Measurements from ENCODE around the gene ZFC3H1.

ZFC3H1 gene

DNA sequence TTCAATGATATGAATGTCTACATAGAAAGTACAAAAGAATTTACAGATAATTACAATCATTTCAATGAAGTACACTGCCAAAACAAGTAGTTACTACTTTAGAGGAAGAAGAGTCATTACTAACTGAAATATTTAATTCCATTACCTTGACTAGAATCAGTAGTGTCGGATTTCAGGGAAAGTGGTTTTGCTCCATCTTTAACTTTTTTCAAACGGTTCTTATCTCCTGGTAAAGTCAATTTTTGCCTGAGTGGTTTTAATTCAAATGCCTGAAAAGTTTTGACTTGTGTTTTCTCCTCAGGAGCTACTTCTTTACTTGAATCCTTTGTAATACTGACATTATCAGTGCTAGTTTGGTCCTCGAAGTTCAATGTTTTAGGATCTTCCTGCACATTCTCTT lies 6.9 kb downstream of the ZFC3H1 start:
- H2AFZ ChIP-seq (ENCODE audit: low read length) = no peak overlapping the region
- H3K4me3 ChIP-seq (ENCODE audit: low read length, poor library complexity, severe bottlenecking) = peak overlapping the region; percentile 54
- H3K27me3 ChIP-seq (ENCODE audit: insufficient read depth, low read length, poor library complexity, severe bottlenecking) = no peaks in the 10 kb centered on the region
- no peaks in the 10 kb centered on the region; the same call in 1 of the 2 replicates for H3F3A ChIP-seq (ENCODE audit: low read depth)
- H3K9ac ChIP-seq (ENCODE audit: low read depth, low read length, poor library complexity, severe bottlenecking) = peak overlapping the region; percentile 31
- no peaks in the 10 kb centered on the region for H3K9me2 ChIP-seq (replicated peaks; ENCODE audit: low read depth, low read length)
- H3K4me1 ChIP-seq (ENCODE audit: insufficient read depth, low read length, poor library complexity, severe bottlenecking) = peaks cover 42% of the 10 kb centered on the region
- peaks cover 16% of the 10 kb centered on the region for H3K36me3 ChIP-seq (ENCODE audit: insufficient read depth, low read length)
- H3K79me2 ChIP-seq (ENCODE audit: insufficient read depth, low read length) = peaks cover 81% of the 10 kb centered on the region
- TF ChIP-seq EZH2phosphoT487 (IDR thresholded peaks at IDR 0.05; ENCODE audit: borderline replicate concordance) = no peak
- TF ChIP-seq, protein P1, sequence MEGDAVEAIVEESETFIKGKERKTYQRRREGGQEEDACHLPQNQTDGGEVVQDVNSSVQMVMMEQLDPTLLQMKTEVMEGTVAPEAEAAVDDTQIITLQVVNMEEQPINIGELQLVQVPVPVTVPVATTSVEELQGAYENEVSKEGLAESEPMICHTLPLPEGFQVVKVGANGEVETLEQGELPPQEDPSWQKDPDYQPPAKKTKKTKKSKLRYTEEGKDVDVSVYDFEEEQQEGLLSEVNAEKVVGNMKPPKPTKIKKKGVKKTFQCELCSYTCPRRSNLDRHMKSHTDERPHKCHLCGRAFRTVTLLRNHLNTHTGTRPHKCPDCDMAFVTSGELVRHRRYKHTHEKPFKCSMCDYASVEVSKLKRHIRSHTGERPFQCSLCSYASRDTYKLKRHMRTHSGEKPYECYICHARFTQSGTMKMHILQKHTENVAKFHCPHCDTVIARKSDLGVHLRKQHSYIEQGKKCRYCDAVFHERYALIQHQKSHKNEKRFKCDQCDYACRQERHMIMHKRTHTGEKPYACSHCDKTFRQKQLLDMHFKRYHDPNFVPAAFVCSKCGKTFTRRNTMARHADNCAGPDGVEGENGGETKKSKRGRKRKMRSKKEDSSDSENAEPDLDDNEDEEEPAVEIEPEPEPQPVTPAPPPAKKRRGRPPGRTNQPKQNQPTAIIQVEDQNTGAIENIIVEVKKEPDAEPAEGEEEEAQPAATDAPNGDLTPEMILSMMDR (conservative IDR thresholded peaks at IDR 0.05; ENCODE audit: low read length) = no peak
- H3K4me2 ChIP-seq (ENCODE audit: low read depth, low read length, poor library complexity, severe bottlenecking) = peak overlapping the region; percentile 71
- peaks cover 43% of the 10 kb centered on the region for H4K20me1 ChIP-seq (ENCODE audit: insufficient read depth, low read length, poor library complexity, severe bottlenecking)
- H3K9me3 ChIP-seq (ENCODE audit: insufficient read depth, low read depth, low read length) = peaks cover 4% of the 10 kb centered on the region; the same call in 1 of the 2 replicates

GRCh38 chr12:71655907-71656306 lies 7.7 kb downstream of the ZFC3H1 start:
- Histone ChIP-seq H4K20me1 (ENCODE audit: insufficient read depth, low read length, poor library complexity, severe bottlenecking) (peaks cover 48% of the 10 kb centered on the region), H3K4me1 (ENCODE audit: insufficient read depth, low read length, poor library complexity, severe bottlenecking) (peaks cover 47% of the 10 kb centered on the region), H3F3A (ENCODE audit: low read depth) (no peaks in the 10 kb centered on the region; the same call in 1 of the 2 replicates), H3K9me2 (replicated peaks; ENCODE audit: low read depth, low read length) (no peaks in the 10 kb centered on the region), H3K4me2 (ENCODE audit: low read depth, low read length, poor library complexity, severe bottlenecking) (peak overlapping the region; percentile 71), H3K79me2 (ENCODE audit: insufficient read depth, low read length) (peaks cover 83% of the 10 kb centered on the region), H3K4me3 (ENCODE audit: low read length, poor library complexity, severe bottlenecking) (peak overlapping the region; percentile 54), H3K9ac (ENCODE audit: low read depth, low read length, poor library complexity, severe bottlenecking) (peak overlapping the region; percentile 8), H3K36me3 (ENCODE audit: insufficient read depth, low read length) (peaks cover 16% of the 10 kb centered on the region), H2AFZ (ENCODE audit: low read length) (no peak overlapping the region), H3K9me3 (ENCODE audit: insufficient read depth, low read depth, low read length) (peaks cover 4% of the 10 kb centered on the region; the same call in 1 of the 2 replicates), H3K27me3 (ENCODE audit: insufficient read depth, low read length, poor library complexity, severe bottlenecking) (no peaks in the 10 kb centered on the region)
- TF ChIP-seq EZH2phosphoT487 (IDR thresholded peaks at IDR 0.05; ENCODE audit: borderline replicate concordance) = no peak
- TF ChIP-seq, protein P1 (conservative IDR thresholded peaks at IDR 0.05; ENCODE audit: low read length) = no peak

DNA sequence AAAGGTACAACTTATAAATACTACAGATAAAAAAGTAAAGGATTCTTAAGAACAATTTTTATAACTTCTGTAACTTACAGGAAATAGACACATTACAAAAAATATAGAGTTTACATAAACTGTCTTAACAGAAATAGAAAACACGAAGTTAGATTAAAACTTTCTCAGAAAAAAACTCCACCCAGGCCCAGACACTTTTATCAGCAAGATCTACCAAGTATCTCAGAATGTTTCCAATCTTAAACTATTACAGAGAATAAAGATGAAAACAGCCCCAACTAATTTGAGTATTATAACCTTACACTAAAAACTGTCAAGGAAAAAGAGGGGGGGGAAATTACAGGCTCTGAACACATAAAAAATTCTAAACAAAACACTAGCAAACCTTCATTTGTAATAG lies 8.2 kb downstream of the ZFC3H1 start:
- H3K27me3 ChIP-seq (ENCODE audit: insufficient read depth, low read length, poor library complexity, severe bottlenecking) = no peaks in the 10 kb centered on the region
- peaks cover 44% of the 10 kb centered on the region for H4K20me1 ChIP-seq (ENCODE audit: insufficient read depth, low read length, poor library complexity, severe bottlenecking)
- peaks cover 48% of the 10 kb centered on the region for H3K4me1 ChIP-seq (ENCODE audit: insufficient read depth, low read length, poor library complexity, severe bottlenecking)
- peak overlapping the region; percentile 71 for H3K4me2 ChIP-seq (ENCODE audit: low read depth, low read length, poor library complexity, severe bottlenecking)
- no peak overlapping the region for H2AFZ ChIP-seq (ENCODE audit: low read length)
- no peaks in the 10 kb centered on the region; the same call in 1 of the 2 replicates for H3F3A ChIP-seq (ENCODE audit: low read depth)
- H3K79me2 ChIP-seq (ENCODE audit: insufficient read depth, low read length) = peaks cover 85% of the 10 kb centered on the region
- no peaks in the 10 kb centered on the region for H3K9me2 ChIP-seq (replicated peaks; ENCODE audit: low read depth, low read length)
- peak overlapping the region; percentile 54 for H3K4me3 ChIP-seq (ENCODE audit: low read length, poor library complexity, severe bottlenecking)
- peak overlapping the region; percentile 8 for H3K9ac ChIP-seq (ENCODE audit: low read depth, low read length, poor library complexity, severe bottlenecking)
- TF ChIP-seq EZH2phosphoT487 (IDR thresholded peaks at IDR 0.05; ENCODE audit: borderline replicate concordance) = no peak
- TF ChIP-seq, protein P1 (conservative IDR thresholded peaks at IDR 0.05; ENCODE audit: low read length) = no peak
- peaks cover 4% of the 10 kb centered on the region; the same call in 1 of the 2 replicates for H3K9me3 ChIP-seq (ENCODE audit: insufficient read depth, low read depth, low read length)
- peaks cover 16% of the 10 kb centered on the region for H3K36me3 ChIP-seq (ENCODE audit: insufficient read depth, low read length)
